ENCODE data around the gene GPHN. TPM values are rescaled to one million over a fixed set of nuclear protein-coding genes. Genes with fewer than 3 reads are reported as not detected.

GPHN gene
- total and polyA plus RNA-seq, 2 of the 8 experiments (the other 6 are each of a cell fraction or from before 2014, with no cell fraction given), result 6.0 to 16.0 TPM

DNA sequence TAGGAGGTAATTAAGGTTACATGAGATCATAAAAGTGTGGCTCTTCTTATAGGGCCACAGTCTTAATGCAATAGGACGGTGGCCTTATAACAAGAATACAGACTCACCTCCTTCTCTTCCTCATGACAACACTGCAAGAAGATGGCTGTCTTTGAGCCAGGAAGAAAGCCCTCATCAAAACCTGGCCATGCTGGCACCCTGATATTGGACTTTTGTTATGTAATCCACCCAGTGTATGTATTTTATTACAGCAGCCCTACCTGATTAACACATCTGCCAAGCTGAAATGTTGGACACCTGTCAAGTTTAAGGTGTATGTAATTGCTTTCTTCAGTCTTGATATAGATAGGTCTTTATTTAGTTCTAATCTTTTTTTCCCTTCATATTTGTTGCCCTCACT lies 217.0 kb downstream of the GPHN start:
- Histone ChIP-seq H2BK12ac (ENCODE audit: low read depth, low read length) (no peak overlapping the region), H3K23ac (ENCODE audit: insufficient read length) (no peak overlapping the region), H3K79me2 (ENCODE audit: control insufficient read depth in 1 of 2, insufficient read depth in 2 of 2, low read length in 2 of 2) (no peaks in the 10 kb centered on the region), H3K4me2 (ENCODE audit: insufficient read depth in 1 of 2, low read depth in 2 of 2, low read length in 2 of 2) (no peak overlapping the region), H4K91ac (replicated peaks; ENCODE audit: insufficient read length, low read length) (no peak overlapping the region), H3K36me3 (ENCODE audit: control insufficient read depth in 2 of 4, insufficient read depth in 4 of 4, low read length in 3 of 4) (no peaks in the 10 kb centered on the region), H2BK15ac (ENCODE audit: low read length) (no peak overlapping the region), H4K5ac (ENCODE audit: insufficient read length, low read depth, low read length) (no peak overlapping the region), H3K9me3 (ENCODE audit: insufficient read depth in 2 of 2, low read depth in 1 of 2, low read length in 1 of 2) (peaks cover 9 to 13% of the 10 kb centered on the region in 2 experiments), H3K56ac (replicated peaks; ENCODE audit: insufficient read length, low read depth, low read length) (no peak overlapping the region), H2BK120ac (replicated peaks; ENCODE audit: low read depth, low read length) (no peak overlapping the region), H3K4ac (replicated peaks; ENCODE audit: insufficient read length, low read depth, low read length) (no peak overlapping the region), H3K79me1 (ENCODE audit: low read depth, low read length) (no peaks in the 10 kb centered on the region), H4K8ac (ENCODE audit: extremely low read depth, insufficient read depth, low read length) (no peak overlapping the region), H2AK5ac (ENCODE audit: low read depth, low read length) (no peak overlapping the region), H3K4me1 (replicated peaks in 1 of 4; ENCODE audit: control insufficient read depth in 3 of 4, insufficient read depth in 4 of 4, low read length in 3 of 4) (no peaks in the 10 kb centered on the region), H3K18ac (ENCODE audit: extremely low read depth, low read length) (no peak overlapping the region), H3K27ac (ENCODE audit: low read depth, low read length) (no peak overlapping the region), H3K14ac (ENCODE audit: insufficient read length) (no peak overlapping the region), H3K9ac (replicated peaks in 1 of 4; ENCODE audit: extremely low read depth in 1 of 4, low read depth in 3 of 4, low read length in 3 of 4) (no peak overlapping the region), H3K27me3 (replicated peaks in 1 of 4; ENCODE audit: control insufficient read depth in 3 of 4, extremely low read depth in 1 of 4, insufficient read depth in 3 of 4, low read length in 3 of 4) (no peaks in the 10 kb centered on the region), H2AFZ (ENCODE audit: low read length) (no peak overlapping the region), H4K20me1 (replicated peaks in 1 of 2; ENCODE audit: control insufficient read depth in 1 of 2, insufficient read depth in 2 of 2, low read length in 2 of 2) (no peaks in the 10 kb centered on the region), H3K23me2 (ENCODE audit: low read depth, low read length) (no peaks in the 10 kb centered on the region), H2BK20ac (ENCODE audit: low read length) (no peak overlapping the region), H3K4me3 (ENCODE audit: extremely low read depth in 1 of 4, insufficient read depth in 2 of 4, low read depth in 3 of 4, low read length in 4 of 4) (no peak overlapping the region), H2BK5ac (ENCODE audit: low read depth, low read length) (no peak overlapping the region)
- ChIA-PET POLR2A (ENCODE audit: partially characterized antibody) (no interaction called here), CTCF (ENCODE audit: partially characterized antibody) (interaction anchor here (0.7 kb wide), 1 partner anchor 9 kb away, joined by 3 read pairs; no protein-coding TSS in a partner anchor)
- no peak for FAIRE-seq
- TF ChIP-seq YY1 (IDR thresholded peaks at IDR 0.05; ENCODE audit: low read depth, low read length) (no peak), SIRT6 (IDR thresholded peaks at IDR 0.05; ENCODE audit: low read length) (no peak), SP2 (IDR thresholded peaks at IDR 0.05; ENCODE audit: low read length) (no peak), TEAD4 (IDR thresholded peaks at IDR 0.05; ENCODE audit: low read depth, low read length) (no peak), GABPA (IDR thresholded peaks at IDR 0.05; ENCODE audit: borderline replicate concordance, insufficient read depth, low read length) (no peak), CBX8 (IDR thresholded peaks at IDR 0.05; ENCODE audit: borderline replicate concordance, low read depth, low read length) (no peak), NRF1 (IDR thresholded peaks at IDR 0.05; ENCODE audit: low read depth, low read length) (no peak), RXRA (IDR thresholded peaks at IDR 0.05; ENCODE audit: insufficient read depth, low read depth, low read length) (no peak), BACH1 (IDR thresholded peaks at IDR 0.05; ENCODE audit: low read length) (no peak)
- TF ChIP-seq, protein P1, sequence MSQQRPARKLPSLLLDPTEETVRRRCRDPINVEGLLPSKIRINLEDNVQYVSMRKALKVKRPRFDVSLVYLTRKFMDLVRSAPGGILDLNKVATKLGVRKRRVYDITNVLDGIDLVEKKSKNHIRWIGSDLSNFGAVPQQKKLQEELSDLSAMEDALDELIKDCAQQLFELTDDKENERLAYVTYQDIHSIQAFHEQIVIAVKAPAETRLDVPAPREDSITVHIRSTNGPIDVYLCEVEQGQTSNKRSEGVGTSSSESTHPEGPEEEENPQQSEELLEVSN (IDR thresholded peaks at IDR 0.05), result no peak
- TF ChIP-seq, protein P2, sequence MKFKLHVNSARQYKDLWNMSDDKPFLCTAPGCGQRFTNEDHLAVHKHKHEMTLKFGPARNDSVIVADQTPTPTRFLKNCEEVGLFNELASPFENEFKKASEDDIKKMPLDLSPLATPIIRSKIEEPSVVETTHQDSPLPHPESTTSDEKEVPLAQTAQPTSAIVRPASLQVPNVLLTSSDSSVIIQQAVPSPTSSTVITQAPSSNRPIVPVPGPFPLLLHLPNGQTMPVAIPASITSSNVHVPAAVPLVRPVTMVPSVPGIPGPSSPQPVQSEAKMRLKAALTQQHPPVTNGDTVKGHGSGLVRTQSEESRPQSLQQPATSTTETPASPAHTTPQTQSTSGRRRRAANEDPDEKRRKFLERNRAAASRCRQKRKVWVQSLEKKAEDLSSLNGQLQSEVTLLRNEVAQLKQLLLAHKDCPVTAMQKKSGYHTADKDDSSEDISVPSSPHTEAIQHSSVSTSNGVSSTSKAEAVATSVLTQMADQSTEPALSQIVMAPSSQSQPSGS (IDR thresholded peaks at IDR 0.05; ENCODE audit: low read length), result no peak
- DNase-seq (ENCODE audit: low read depth in 1 of 2, low spot score in 2 of 2), result no peak
- WGBS, 2 experiments (ENCODE audit: extremely low coverage in 1 of 2, insufficient coverage in 1 of 2, insufficient read length in 1 of 2, insufficient replicate concordance in 2 of 2, low coverage in 1 of 2, low lambda C conversion rate in 2 of 2, missing lambda C conversion rate in 1 of 2), result 90% methylated on average over 1 of the region's 1 CpG; no CpG with 5 or more reads in 1 of the 2 experiments

Measured in H1 (cell line).